ENCODE results near the gene GPHA2. TPM values are rescaled to one million over a fixed set of nuclear protein-coding genes. Genes with fewer than 3 reads are reported as not detected.

GPHA2 gene
- total RNA-seq, 4 donors from 2014 or later: not detected

DNA sequence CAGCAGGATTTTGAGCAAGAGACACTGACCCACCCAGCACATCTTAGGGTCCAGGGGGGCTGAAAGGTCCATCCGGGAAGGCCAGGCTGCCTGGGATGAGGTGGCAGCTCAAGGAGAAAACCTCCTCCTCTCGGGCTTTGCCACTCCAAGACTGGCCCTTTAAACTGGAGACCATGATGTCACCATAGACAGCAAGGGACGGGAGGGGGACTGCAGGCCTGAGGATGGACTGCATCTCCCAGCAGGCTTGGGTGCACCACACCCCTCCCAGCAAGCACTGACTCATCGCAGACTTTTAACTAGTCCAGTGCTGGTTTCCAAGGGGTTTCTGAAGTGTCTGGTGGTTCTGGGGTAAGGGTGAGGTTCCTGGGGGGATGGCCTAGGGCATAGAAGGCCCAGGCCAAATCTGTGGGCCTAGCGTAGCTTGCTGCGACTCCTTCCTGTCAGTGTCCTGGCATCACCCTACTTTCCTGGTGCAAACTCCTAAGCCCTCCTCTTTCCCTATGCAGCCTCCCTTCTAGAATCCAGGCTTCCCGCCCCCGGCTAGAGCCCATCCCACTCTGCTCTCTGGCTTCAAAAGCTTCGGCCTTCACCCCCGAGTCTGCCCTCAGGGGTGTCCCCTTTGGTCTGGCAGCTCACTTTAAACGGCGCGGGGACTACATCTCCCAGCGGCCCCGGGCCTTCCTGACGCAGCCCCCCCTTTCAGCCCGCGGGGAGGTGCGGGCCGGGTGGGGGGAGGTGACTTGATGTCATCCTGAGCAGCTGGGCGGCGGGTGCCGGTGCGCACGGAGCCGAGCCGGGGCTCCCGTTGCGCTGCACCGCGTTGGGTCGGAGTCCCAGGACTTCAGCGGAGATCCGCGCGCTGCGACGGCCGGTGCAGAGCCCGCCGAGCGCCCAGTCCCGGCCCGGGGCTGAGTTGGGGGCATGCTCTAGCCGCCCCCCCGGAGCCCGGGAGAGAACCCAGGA, 11.5 kb downstream of the GPHA2 start, which contains the start of gene PPP2R5B:
PPP2R5B (plus strand) TSS at position 746 of the 966 bp plus-strand sequence. CDS start 1,046 bp downstream, outside the sequence.
- Histone ChIP-seq H3K27me3 (no peaks in the 10 kb centered on the region), H3K4me3 (peak within 1 kb of the TSS; percentile 77 to 98 (median 84)), H3K9me3 (no peaks in the 10 kb centered on the region), H3K27ac (peak within 1 kb of the TSS; percentile 88 to 98 (median 94)), H3K4me1 (peaks cover 0 to 20% (median 15%) of the 10 kb centered on the region in 4 donors), H3K36me3 (peaks cover 0 to 19% (median 0%) of the 10 kb centered on the region in 3 donors)
- peak; percentile 71 to 91 for TF ChIP-seq POLR2A (IDR thresholded peaks at IDR 0.05)
- TF ChIP-seq, protein P1, sequence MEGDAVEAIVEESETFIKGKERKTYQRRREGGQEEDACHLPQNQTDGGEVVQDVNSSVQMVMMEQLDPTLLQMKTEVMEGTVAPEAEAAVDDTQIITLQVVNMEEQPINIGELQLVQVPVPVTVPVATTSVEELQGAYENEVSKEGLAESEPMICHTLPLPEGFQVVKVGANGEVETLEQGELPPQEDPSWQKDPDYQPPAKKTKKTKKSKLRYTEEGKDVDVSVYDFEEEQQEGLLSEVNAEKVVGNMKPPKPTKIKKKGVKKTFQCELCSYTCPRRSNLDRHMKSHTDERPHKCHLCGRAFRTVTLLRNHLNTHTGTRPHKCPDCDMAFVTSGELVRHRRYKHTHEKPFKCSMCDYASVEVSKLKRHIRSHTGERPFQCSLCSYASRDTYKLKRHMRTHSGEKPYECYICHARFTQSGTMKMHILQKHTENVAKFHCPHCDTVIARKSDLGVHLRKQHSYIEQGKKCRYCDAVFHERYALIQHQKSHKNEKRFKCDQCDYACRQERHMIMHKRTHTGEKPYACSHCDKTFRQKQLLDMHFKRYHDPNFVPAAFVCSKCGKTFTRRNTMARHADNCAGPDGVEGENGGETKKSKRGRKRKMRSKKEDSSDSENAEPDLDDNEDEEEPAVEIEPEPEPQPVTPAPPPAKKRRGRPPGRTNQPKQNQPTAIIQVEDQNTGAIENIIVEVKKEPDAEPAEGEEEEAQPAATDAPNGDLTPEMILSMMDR (IDR thresholded peaks at IDR 0.05): peak in 3 of 6 experiments; percentile 27 to 66 (median 29)
- DNase-seq: peak; percentile 95 to 98 (median 97)

DNA sequence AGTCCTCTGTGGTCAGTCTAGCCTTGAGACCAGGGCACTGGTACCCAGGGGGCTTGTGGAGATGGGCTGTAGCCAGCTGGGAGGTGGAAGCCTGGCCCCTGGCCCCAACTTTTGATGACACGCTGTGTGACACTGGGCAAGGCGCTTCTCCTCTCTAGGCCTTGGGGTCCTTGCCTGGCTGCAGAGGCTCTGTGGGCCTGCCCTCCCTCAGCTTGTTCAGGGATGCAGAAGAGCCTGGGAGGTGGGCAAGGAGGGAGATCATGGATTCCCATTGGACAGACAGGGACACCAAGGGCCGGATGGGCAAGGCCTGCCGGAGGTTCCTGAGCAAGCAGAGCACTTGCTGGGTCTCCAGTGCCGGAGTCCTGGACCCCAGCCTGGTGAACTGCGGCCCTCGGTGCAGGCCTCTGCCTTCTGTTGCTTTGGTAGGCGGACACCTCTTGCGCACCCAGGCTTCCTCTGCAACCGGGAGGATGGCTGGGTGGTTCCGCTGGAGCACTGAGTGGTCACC, 12.5 kb downstream of the GPHA2 start:
- Histone ChIP-seq H3K9me3 (no peaks in the 10 kb centered on the region), H3K27ac (peak overlapping the region in 3 of 4 donors; percentile 88 to 98 (median 92)), H3K4me1 (peaks cover 0 to 22% (median 17%) of the 10 kb centered on the region in 4 donors), H3K36me3 (peaks cover 0 to 8% (median 0%) of the 10 kb centered on the region in 3 donors), H3K4me3 (no peak overlapping the region), H3K27me3 (no peaks in the 10 kb centered on the region)
- TF ChIP-seq POLR2A (IDR thresholded peaks at IDR 0.05): no peak
- TF ChIP-seq, protein P1 (IDR thresholded peaks at IDR 0.05): no peak
- DNase-seq: no peak

DNA sequence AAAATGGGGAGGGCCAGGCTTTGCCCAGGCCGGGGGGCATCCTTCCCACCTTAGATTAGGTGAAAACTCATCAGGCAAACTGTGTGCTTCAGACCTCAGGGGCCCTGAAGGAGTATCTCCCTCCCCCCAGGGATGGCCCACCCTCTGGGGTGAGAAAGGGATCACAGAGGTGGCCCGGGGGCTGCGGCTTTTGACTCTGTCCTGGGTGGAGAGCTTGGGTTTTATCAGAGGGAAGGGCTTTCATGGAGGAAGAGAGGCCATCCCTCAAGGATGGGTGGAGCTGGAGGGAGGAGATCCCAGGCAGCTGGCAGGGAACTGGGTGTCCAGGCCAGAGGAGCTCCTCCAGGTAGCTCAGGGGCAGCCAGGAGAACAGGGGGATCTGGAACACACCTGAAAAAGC, 14.3 kb downstream of the GPHA2 start:
- TF ChIP-seq, protein P1 (IDR thresholded peaks at IDR 0.05): no peak
- TF ChIP-seq POLR2A (IDR thresholded peaks at IDR 0.05): no peak
- Histone ChIP-seq H3K4me3 (no peak overlapping the region), H3K9me3 (no peaks in the 10 kb centered on the region), H3K27ac (no peak overlapping the region), H3K27me3 (no peaks in the 10 kb centered on the region), H3K36me3 (no peaks in the 10 kb centered on the region), H3K4me1 (peaks cover 0 to 27% (median 21%) of the 10 kb centered on the region in 4 donors)
- no peak for DNase-seq

DNA sequence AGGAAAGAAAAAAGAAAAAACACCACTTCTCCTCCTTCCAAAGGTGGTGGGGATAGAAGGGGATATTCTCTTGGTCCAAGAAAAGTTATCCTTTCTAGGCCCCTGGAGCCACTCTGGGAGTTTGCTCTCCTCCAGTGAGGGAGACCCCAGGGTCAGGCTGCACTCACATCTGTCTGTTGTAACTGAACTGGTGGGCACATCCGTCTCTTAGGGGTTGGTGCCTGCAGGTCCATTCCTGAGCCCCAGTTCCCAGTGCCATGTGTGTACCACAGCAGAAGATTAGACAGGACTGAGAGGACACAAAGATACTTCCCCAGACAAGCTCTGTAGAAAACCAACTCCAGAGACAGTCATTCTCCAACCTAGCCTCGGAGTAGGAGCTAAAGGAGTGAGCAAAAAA, 15.6 kb downstream of the GPHA2 start:
- no peak for TF ChIP-seq POLR2A (IDR thresholded peaks at IDR 0.05)
- TF ChIP-seq, protein P1 (IDR thresholded peaks at IDR 0.05): no peak
- Histone ChIP-seq H3K27ac (no peak overlapping the region), H3K27me3 (no peaks in the 10 kb centered on the region), H3K4me1 (peaks cover 0 to 28% (median 19%) of the 10 kb centered on the region in 4 donors), H3K4me3 (no peak overlapping the region), H3K9me3 (no peaks in the 10 kb centered on the region), H3K36me3 (no peaks in the 10 kb centered on the region)
- no peak for DNase-seq

DNA sequence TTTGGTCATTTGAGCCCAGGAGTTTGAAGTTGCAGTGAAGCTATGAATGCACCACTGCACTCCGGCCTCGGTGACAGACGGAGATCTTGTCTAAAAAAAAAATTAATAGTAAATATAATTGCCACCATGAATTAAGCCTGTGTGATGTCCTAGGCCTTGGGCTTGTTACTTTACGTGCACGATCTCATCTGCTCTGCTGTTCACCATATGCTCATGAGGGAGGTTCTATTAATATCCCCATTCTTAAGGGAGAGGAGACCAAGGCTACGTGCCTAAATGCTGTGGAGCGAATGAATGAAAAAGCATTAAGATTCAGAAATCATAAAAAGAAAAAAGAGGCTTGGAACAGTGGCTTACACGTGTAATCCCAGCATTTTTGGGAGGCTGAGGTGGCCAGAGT, 16.1 kb downstream of the GPHA2 start:
- no peak overlapping the region for H3K27ac ChIP-seq
- peaks cover 0 to 29% (median 19%) of the 10 kb centered on the region in 4 donors for H3K4me1 ChIP-seq
- TF ChIP-seq, protein P1 (IDR thresholded peaks at IDR 0.05): no peak
- TF ChIP-seq POLR2A (IDR thresholded peaks at IDR 0.05): no peak
- H3K27me3 ChIP-seq: no peaks in the 10 kb centered on the region
- no peak for DNase-seq
- H3K9me3 ChIP-seq: no peaks in the 10 kb centered on the region
- no peaks in the 10 kb centered on the region for H3K36me3 ChIP-seq
- no peak overlapping the region for H3K4me3 ChIP-seq
